ENCODE data around the gene BRPF3.

The BRPF3 gene

GRCh38 chr6:36169023-36170007, 27.2 kb upstream of the BRPF3 start:
- Histone ChIP-seq H3K4me3 (no peak overlapping the region), H3K27ac (no peak overlapping the region)
- no peak for DNase-seq (ENCODE audit: low spot score)
- TF ChIP-seq CTCF (IDR thresholded peaks at IDR 0.05): no peak

DNA sequence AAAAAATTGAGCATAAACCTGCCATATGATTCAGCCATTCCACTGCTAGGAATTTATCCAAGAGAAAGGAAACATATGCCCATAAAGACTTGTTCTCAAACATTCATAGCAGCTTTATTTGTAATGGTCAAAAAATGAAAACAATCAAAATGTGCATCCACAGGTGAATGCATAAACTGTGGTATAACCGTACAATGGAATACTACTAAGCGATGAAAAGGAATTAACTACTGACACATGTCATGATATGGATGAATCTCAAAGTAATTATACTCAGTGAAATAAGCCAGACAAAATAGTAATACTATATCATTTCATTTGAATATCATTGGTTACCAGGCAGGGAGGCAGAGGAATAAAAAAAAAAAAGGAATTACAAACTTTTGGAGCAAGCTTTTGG, 25.8 kb upstream of the BRPF3 start:
- DNase-seq (ENCODE audit: low spot score): no peak
- H3K27ac ChIP-seq: no peak overlapping the region
- TF ChIP-seq CTCF (IDR thresholded peaks at IDR 0.05): no peak

DNA sequence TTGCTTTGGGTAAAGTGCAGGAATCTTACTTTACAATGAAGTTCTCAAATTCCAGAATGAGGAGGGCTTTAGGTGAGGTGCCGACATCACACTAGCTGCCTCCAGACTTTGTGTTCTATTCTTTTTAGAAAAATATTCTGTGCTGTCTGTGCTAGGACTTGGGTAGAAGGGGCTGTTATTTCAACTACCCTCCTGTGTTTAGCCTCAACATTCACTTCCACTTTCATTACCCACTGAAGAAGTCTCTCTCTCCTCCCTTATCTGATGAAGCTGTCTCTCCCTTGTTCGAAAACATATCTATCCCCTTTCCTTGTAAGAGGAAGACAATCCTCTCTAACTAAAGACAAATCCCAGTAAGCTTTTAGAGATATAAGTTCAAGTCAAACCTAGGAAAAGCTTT, 25.0 kb upstream of the BRPF3 start:
- TF ChIP-seq CTCF (IDR thresholded peaks at IDR 0.05): no peak
- DNase-seq (ENCODE audit: low spot score): no peak
- no peak overlapping the region for H3K4me3 ChIP-seq

More for the DNA sequence above, 25.8 kb upstream of the BRPF3 start:
- H3K4me3 ChIP-seq: no peak overlapping the region

GRCh38 chr6:36177166-36177565, 19.4 kb upstream of the BRPF3 start:
- Histone ChIP-seq H3K4me3 (no peak overlapping the region), H3K27ac (no peak overlapping the region)
- TF ChIP-seq CTCF (IDR thresholded peaks at IDR 0.05): no peak
- no peak for DNase-seq (ENCODE audit: low spot score)

More for the DNA sequence above, 25.0 kb upstream of the BRPF3 start:
- H3K27ac ChIP-seq: no peak overlapping the region

DNA sequence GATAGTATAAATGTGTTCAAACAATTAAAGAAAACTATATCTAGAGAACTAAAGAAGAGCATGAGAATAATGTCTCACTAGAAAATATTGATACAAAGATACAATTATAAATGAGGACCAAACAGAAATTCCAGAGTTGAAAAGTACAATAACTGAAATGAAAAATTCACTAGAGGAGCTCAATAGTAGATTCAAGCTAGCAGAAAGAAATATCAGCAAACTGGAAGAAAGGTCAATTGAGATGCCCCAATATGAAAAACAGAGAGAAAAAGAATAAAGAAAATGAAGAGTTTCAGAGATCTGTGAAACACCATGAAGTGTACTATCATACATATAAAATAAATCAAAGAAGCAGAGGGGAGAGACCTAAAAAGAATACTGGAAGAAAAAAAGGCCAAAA, 18.0 kb upstream of the BRPF3 start:
- Histone ChIP-seq H3K27ac (no peak overlapping the region), H3K4me3 (no peak overlapping the region)
- DNase-seq (ENCODE audit: low spot score): no peak
- no peak for TF ChIP-seq CTCF (IDR thresholded peaks at IDR 0.05)

- DNase-seq (ENCODE audit: low spot score): no peak
- TF ChIP-seq CTCF (IDR thresholded peaks at IDR 0.05): no peak
- H3K27ac ChIP-seq: no peak overlapping the region
- no peak overlapping the region for H3K4me3 ChIP-seq
Observed at GRCh38 chr6:36180126-36180525, 16.4 kb upstream of the BRPF3 start.

DNA sequence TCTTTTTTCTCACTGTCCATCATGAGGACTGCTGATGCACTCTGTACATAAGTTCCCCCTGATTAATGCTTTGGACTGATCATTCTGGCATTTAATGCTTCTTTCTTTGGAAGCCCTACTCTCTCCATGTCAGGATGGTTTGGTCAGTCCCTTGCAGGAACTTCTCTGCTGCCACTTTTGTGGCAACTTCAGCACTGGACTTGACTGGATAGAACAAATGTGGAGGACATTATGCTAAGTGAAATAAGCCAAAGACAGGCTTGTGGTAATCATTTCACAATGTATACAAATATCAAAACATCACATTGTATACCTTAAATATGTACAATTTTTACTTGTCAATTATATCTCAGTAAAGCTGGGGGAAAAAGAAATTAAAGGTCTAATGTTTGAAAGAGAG, 12.2 kb upstream of the BRPF3 start:
- DNase-seq (ENCODE audit: low spot score): no peak
- Histone ChIP-seq H3K27ac (no peak overlapping the region), H3K4me3 (no peak overlapping the region)
- no peak for TF ChIP-seq CTCF (IDR thresholded peaks at IDR 0.05)

Measured in coronary artery (tissue), 2 donors.